GM21390 (cell line): Measurements from ENCODE around the gene FAM53A.

ENCODE experiments used
- ATAC-seq: cut with Tn5 transposase; IDR thresholded peaks from one replicate; pipeline ENCODE4 v1.9.1; 2021; ENCODE audit not compliant: unreplicated experiment

Gene FAM53A, protein sequence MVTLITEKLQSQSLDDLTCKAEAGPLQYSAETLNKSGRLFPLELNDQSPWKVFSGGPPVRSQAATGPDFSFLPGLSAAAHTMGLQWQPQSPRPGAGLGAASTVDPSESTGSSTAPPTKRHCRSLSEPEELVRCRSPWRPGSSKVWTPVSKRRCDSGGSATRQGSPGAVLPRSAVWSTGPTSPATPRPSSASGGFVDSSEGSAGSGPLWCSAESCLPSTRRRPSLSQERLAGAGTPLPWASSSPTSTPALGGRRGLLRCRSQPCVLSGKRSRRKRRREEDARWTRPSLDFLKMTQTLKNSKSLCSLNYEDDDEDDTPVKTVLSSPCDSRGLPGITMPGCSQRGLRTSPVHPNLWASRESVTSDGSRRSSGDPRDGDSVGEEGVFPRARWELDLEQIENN

DNA sequence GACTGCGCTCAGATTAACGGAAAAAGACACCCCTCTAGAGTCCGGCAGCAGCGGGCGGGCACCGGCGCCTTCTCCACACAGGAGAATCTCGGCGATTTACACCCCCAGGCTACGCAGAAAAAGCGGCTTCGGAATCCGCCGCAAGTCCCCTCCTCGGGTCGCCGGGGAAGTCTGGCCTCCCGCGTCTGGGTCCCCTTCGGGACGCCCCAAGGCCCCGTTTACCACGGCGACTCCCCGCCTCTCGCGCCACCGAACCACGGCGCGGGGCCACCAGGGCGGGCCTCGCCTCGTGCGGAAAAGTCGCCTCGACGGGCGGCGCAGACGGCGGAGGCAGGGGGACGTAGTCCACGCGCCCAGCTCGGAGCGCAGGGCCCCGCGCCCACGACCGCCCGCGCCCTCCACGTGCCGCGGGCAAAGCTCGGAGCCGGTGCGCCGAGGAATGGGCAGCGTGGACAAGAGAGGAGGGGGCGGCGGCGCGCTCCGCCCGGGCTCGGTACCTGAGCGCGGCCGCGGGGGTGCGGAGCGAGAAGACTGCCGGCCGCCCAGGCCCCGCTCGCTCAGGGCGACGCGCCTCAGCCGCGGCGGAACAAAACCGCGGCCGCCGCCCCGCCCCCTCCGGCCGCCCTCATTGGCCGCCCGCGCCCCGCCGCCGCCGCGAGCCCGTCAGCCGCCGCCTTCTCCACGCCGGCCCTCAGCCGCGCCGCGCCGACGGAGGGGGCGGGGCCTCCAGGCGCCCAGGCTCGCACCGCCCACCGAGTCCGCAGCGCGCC is at the start of gene FAM53A:
FAM53A (minus strand) TSS at position 578 of the 770 bp plus-strand sequence. CDS start 15,572 bp downstream, outside the sequence.
- peak; percentile 83 for ATAC-seq

DNA sequence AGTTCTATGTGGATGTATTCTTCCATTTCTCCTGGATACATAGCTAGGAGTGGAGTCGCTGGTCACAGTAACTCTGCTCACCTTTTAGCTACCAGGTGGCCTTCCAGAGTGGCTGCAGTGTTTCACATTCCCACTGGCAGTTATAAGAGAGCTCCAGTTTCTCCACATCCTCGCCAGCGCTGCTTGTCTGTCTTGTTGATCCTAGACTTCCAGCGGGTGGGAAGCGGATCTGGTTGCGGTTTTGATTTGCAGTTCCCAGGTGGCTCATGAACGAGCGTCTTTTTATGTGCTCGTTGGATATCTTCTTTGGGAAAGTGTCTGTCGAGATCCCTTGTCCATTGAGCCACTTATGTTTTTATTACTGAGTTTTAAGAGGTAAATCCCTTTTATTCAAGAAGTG is 48.8 kb upstream of the FAM53A start:
- ATAC-seq: no peak

DNA sequence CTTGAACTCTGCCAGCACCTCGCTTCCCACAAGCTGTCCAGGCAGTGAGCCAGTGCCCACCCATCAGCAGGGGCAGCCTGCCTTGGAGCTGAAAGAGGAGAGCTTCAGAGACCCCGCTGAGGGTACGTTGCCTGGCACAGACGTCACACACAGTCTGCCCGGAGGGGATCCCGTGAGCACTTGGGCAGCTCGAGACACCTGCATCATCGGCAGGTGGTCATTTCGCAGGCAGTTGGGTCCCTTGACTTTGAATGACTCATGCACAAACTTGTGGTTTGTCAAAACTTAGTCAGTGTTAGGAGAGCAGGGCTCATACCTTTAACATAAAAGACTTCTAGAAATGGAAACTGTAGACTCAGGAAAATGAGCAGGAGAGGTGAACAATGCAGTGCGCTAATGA is 47.1 kb upstream of the FAM53A start:
- no peak for ATAC-seq

DNA sequence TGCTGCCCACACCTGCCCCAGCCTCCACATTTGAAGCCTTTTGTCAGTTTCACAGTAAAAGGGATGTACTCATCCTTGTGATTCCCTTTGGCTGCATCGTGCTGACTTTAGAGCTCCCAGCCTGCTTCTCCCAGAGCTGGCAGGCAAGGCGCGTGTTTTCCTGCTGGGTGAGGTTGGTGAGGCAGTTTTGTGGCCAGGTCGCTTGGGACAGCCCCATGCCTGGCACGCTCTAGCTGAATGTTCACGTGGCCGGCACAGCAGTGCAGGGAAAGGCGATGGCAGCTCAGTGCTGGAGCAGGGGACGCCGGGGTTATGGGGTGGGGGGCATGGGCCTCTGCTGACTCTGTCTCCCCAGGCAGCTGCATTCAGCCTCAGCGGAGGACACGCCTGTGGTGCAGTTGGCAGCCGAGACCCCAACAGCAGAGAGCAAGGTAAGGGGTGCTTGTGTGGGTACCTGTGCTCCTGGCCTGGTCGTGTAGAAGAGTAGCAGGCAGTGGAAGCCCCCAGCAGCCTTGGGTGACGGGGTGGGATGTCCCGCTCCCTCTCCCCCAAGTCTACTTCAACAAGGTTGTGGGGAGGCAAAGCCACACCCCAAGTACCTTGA is 46.5 kb upstream of the FAM53A start:
- ATAC-seq: no peak

DNA sequence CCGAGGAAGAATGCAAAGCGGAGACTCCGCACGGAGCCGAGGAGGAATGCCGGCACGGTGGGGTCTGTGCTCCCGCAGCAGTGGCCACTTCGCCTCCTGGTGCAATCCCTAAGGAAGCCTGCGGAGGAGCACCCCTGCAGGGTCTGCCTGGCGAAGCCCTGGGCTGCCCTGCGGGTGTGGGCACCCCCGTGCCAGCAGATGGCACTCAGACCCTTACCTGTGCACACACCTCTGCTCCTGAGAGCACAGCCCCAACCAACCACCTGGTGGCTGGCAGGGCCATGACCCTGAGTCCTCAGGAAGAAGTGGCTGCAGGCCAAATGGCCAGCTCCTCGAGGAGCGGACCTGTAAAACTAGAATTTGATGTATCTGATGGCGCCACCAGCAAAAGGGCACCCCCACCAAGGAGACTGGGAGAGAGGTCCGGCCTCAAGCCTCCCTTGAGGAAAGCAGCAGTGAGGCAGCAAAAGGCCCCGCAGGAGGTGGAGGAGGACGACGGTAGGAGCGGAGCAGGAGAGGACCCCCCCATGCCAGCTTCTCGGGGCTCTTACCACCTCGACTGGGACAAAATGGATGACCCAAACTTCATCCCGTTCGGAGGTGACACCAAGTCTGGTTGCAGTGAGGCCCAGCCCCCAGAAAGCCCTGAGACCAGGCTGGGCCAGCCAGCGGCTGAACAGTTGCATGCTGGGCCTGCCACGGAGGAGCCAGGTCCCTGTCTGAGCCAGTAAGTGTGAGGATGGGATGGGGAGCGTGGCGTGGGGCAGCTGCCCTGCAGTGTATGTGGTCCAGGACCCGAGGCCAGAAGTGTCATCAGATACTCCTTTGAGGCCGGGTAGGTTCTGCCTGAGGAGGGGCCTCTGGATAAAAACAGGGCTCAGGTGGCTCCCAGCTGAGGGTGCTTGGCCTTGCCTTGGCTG is 44.2 kb upstream of the FAM53A start:
- no peak for ATAC-seq

DNA sequence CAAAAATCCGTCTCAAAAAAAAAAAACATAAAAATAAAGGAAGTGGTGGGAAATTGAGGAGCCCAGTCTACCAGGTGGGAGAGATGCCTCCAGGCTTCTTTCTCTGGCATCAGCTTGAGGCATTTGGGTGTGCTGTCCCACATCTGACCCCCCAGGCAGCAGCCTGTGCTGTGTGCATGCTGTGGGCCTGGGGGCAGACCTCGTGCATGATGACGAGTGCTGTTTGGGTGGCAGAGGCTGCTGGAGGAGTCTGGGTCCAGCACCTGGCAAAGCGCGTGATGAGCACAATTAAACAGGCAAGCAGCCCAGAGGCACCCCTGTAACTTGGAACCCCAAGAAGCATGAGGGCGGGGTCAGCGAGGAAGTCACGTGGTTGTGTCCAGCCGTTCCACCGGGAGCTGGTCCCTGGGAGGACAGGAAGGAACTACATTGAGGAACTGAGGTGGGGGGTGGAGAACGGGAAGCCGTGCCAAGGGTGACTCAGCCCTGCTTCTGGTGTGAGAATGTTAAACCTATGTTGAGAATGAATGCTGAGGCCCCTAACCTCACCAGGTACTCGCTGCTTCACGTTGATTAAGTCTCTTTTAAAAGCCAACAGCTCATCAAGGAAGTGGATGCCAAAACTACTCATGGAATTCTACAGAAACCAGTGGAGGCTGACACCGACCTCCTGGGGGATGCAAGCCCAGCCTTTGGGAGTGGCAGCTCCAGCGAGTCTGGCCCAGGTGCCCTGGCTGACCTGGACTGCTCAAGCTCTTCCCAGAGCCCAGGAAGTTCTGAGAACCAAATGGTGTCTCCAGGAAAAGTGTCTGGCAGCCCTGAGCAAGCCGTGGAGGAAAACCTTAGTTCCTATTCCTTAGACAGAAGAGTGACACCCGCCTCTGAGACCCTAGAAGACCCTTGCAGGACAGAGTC is 43.3 kb upstream of the FAM53A start:
- no peak for ATAC-seq

DNA sequence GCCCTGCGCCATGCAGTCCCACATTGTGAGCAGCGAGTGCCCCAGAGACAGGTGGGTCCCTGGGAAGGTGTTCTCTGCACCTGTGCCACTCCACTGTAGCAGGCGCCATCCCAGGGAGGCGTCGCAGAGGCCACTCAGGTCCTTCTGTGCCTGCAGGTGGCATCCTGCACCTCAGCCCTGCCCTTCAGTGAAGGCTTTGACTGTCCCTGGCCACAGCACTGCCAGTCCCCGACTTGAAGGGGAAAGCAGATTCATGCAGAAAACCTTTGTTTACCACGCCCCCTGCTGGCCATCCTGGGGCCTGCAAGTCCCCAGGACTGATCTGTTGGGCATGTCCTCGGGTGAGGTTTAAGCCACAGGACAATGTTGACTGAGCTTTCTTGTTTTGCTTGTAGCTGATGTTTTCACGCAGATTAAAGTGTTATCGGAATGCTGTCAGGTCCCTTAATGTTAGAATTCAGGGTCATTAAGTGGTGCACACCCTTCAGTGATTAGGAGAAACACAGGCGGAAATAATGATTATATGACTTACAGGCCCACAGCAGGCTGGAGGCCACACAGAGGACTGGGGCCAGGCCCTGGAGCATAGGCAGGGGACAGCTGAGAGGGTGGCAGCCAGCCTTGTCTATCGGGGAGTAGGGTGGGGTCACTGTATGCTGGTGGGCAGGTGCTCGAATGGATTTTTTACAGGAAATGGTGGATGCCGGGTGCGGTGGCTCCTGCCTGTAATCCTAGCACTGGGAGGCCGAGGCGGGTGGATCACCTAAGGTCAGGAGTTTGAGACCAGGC is 42.2 kb upstream of the FAM53A start:
- no peak for ATAC-seq

DNA sequence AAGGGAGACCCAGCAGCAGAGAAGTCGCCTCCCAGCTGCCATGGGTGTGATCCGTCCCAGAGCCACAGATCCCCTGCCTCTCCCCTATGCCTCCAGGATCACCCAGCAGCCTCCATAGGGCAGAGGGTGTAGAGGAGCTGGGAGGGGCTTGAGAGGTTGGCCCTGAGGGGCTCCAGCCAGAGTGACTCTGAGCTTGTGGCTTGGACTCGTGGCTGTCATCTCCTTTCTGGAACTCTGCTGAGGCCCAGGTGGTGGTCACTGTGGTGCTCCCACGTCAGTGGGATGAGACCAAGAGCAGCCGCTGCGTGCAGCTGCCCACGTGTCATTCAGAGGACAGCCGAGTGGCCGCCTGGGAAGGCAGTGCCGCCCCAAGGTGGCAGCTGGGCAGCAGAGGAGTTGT is 41.4 kb upstream of the FAM53A start:
- no peak for ATAC-seq

DNA sequence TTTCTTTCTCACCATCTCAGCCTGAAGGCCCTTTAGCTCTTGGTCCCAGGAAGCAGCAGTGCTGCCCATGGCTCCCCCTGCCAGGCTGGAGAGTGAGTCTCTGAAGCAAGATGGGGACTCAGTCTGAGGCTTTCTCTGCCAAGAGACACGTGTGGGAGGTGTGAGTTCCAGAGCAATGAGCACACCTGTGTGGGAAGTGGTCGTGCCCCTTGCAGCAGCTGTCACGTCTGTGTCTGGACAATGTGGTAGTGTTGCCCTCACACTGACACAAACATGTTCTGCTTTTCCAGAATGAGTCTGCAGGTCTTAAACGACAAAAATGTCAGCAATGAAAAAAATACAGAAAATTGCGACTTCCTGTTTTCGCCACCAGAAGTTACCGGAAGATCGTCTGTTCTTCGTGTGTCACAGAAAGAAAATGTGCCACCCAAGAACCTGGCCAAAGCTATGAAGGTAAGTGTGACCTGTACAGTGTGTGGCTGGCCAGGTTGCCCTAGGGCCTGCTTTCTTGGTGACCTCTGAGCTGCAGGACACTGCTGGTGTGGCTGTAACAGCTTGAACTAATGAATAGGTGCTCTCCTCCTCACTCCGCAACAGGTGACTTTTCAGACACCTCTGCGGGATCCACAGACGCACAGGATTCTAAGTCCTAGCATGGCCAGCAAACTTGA is 39.2 kb upstream of the FAM53A start:
- no peak for ATAC-seq

DNA sequence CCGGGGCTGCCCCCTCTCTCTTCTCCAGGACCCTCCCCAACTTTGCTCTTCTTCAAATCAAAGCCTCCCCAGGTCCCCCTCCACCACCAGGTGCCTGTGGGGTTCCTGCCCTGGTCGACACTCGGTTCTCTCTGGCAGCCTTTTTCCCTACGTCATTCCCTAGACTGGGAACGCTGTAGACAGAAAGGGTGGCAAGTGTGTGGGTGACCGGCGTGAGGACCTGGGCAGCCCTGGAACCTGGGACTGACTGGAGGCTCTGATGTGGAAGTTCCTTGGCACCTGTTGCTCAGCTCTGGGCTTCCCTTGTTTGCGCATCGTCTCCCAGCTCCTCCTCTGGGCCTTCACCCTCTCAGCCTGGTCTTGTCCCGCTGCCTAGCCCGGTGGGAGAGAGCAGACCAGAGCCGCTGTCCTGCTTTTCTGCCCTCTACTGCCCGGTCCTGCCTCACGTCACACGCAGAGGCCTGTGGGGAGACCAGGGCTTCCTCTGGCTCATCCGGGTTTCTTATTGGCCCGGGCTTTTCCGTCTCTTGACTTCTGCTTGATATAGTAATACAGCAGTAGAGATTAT is 38.5 kb upstream of the FAM53A start:
- no peak for ATAC-seq

DNA sequence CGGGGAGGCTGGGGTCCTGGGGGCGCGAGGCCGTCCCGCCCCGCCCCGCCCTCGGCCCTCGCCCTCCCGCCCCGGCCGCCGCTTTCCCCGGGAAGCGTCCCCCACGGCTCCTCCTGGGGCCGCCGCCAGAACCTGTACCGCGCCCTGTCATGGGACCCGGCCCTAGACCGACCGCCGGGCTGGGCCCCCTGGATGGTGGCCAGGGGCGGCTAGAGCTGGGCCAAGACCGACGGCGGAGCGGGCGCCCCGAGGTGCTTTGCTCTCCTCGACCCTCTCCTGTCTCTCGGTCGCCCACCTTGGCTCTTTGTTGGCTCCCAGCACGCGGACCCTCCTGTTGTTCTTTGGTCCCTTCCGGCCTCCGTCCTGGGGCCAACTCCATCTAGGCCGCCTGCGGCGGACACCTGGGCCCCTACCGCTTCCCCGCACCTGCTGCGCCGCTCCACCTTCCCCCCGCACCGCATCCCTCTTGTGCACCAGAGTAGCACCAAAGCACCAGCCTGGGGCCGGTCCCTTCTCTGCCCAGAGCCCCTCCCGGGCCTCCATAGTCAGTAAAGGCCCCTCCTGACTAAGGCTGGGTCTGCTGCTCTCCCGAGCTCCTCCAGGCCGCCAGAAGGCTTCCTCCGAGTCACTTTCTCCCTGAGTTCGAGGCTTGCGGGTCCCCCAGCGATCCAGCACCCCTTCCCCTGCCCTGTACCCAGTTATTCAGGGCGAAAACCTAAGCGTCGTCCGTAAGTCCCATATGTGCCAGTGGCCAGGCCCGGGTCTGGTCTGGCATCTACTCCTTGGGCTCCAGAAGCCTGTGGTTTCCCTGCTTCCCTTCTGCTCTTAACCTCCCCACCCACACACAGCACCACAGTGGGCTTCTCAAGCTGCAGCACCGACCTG is 37.8 kb upstream of the FAM53A start:
- ATAC-seq: no peak

DNA sequence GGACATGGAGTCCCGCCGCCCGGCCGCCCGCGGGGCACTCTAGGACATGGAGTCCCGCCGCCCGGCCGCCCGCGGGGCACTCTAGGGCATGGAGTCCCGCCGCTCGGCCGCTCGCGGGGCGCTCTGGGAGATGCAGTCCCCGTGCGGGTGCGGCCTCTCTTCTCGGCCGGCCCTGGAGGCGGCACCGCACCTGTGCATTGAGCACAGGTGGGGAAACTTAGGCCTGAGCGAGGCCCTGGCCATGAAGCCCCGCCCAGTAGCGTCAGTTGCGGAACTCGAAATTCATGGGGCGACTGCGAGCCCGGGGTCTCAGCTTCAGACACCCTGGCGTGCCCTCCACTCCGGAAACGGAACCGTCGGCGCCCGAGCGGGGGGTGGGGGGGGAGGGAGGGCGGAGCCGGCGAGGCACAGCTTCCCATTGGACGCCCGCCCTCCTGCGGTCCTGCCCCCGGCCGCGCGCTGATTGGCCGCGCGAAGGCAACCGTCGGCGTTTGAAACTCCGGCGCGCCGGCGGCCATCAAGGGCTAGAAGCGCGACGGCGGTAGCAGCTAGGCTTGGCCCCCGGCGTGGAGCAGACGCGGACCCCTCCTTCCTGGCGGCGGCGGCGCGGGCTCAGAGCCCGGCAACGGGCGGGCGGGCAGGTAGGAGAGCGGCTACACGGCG is 37.0 kb upstream of the FAM53A start, which contains the start of the genes TACC3 and TMEM129:
TACC3 (plus strand) TSS at position 519 of the 663 bp plus-strand sequence. CDS start 1,901 bp downstream, outside the sequence.
TMEM129 (minus strand) TSS at position 321 of the 663 bp plus-strand sequence. CDS start 486 bp downstream, outside the sequence.
- ATAC-seq: peak; percentile 75

DNA sequence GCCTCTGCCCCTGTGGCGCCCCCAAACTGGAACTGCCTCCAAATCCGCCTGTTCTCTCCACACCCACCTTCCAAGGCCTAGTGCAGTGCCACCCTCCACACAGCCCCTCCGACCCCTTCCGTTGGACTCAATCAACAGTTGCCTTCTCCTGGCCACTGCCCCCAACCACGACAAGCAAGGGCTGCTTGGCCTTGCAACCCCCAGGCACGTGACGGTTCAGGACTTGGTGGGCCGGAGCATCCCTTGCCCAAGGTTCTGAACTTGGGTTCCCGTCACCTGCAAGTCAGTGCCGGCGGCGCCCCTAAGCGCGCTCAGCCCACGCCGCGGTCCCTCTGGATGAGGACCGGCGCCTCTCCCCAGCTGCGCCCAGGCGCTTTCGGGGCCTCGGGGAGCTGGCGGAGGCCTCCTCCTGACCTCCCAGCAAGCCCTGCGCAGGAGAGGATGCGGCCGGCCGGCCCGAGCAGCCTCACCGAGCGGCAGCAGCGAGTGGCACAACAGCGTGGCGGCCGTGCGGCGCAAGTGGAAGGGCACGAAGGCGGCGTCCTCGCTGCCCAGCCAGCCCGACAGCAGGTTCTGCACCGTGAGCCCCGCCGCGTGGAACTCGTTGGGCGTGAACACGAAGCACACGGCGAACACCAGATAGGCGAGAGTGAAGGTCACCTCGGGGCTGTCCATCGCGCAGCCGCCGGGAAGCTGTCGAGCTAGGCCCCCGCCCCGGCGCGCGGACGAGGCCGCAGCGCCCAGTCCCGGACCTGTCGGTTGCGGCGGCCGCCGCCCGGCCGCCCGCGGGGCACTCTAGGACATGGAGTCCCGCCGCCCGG is 36.3 kb upstream of the FAM53A start:
- ATAC-seq: peak; percentile 26

DNA sequence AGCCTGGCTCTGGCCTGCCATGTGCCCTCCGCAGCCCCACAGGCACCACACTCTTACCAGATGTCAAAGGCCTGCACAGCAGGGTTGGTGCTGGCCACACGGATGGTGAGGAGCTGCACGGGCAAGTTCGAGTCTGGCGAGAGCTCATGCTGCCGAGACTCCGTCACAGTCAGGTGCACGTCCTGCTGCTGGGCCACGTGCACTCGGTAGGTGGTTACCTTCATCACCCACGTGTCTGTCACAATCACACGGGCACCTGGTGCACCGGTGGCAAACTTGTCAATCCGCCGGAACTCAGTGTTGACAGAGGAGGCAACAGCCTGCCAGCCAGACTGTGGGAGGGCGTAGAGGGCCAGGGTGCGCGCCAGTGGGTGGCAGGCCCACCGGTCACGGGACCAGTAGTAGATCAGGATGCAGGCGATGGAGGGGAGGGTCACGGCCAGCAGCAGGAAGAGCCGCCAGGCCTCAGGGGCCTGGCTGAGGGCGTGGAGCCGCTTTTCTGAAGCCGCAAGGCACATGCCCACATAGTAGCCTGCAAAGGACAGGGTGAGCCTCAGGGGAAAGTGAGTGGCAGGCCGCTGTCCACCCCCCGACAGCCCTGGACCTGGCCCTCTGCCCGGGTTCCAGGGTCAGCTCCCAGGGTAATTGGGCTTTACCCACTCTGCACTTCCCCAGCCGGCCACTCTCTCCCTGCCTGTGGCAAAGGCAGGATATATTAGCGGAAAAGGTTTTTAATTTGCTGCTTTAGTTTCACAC is 34.2 kb upstream of the FAM53A start:
- ATAC-seq: no peak
